HG03520 (cell line): ENCODE measurements around the gene TMEM238L.

Experiments
- ATAC-seq: cut with Tn5 transposase; IDR thresholded peaks from one replicate; pipeline ENCODE4 v1.9.1; 2021; ENCODE audit warnings: mild to moderate bottlenecking, moderate library complexity; ENCODE audit not compliant: unreplicated experiment

Gene TMEM238L

DNA sequence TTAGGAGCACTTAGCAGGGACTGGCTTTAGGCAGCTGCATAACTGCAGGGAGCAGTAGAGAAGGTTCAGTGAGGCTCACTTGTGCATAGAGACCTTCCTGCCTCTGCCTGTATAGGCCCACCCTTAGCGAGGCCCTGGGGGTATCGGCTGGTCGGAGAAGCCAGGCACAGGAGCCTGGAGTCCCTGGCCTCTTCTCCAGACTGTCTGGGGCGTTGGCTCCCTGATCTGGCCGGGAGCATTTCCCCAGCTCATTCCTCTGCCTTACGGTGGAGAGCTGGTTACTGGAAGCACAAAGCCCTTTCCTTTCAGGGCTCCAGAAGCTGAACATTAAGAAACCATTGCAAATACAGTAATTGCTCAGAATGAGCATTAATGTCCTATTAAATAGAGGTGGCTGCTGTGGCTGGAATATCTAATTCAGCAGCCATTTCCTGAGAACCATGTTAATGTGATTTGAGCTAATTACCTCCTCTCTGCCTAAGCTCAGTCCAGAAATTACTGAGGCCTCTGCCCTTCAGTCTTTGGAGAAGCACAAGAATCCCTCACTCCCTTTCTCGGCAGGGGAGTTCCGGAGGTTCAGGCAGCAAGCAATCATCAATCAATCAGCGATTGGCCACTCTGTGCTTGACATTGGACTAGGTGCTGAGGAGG is 55.2 kb downstream of the TMEM238L start:
- no peak for ATAC-seq

DNA sequence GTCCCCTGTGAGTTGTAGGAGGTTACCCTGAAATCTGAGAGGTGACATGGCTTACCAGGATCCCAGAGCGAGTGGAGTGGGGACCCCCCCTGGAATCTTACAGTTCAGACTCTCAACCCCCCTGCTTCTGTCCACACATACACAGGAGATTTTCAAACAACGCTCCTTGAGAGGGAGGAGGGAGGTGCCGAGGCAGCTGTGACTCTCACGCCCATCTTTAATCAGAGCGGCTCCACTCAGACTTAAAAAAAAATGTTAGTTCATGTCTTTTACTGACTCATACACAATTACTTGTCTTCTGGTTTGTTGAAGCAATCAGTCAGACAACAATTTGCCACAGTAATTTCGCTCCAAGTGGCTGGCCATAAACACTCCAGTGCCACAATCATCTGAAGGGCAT is 58.7 kb downstream of the TMEM238L start:
- ATAC-seq: no peak
